GM13976 (cell line): ENCODE data around the gene KRT83.

Experiments used
- DNase-seq: peaks from one replicate; pipeline ENCODE4 v3.0.0; 2012; ENCODE audit warnings: low spot score
- in situ Hi-C: fragments of 300-500 bp; cut with MboI; formaldehyde crosslinking; loops from one replicate; pipeline ENCODE4 v1.12.0; 2022; ENCODE audit warnings: low sequenced_read_pairs, mixed read lengths, inconsistent platforms; ENCODE audit not compliant: unreplicated experiment
- TF ChIP-seq, protein P1 (sequence below): IDR thresholded peaks from 2 replicates; pipeline ENCODE4 v1.5.1; 2012; ENCODE audit warnings: borderline replicate concordance, mild to moderate bottlenecking; ENCODE audit not compliant: insufficient read depth; ENCODE audit errors: extremely low read depth, missing control alignments, control extremely low read depth

The KRT83 gene

DNA sequence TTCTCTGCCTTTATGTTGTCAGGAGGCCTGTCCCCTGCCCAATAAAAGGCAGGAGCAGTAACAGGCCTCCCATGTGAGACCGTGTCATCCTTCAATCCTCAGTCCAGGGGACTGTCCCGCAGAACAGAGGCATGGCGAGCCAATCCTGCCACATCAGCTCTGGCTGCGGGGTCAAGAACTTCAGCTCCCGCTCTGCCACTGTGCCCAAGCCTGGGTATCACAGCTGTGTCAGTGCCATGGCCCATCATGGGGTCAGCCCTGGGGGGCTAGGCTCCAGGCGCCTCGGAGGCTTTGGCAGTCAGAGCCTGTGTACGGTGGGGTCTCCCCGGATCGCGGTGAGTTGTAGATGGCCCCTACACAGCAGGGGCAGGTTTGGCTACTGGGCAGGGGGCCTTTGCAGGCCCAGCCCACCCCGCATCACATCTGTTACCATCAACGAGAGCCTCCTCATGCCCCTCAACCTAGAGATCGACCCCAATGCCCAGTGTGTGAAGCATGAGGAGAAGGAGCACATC lies 19.9 kb upstream of the KRT83 start:
- in situ Hi-C loops: no loop called here
- no peak for DNase-seq
- TF ChIP-seq, protein P1, sequence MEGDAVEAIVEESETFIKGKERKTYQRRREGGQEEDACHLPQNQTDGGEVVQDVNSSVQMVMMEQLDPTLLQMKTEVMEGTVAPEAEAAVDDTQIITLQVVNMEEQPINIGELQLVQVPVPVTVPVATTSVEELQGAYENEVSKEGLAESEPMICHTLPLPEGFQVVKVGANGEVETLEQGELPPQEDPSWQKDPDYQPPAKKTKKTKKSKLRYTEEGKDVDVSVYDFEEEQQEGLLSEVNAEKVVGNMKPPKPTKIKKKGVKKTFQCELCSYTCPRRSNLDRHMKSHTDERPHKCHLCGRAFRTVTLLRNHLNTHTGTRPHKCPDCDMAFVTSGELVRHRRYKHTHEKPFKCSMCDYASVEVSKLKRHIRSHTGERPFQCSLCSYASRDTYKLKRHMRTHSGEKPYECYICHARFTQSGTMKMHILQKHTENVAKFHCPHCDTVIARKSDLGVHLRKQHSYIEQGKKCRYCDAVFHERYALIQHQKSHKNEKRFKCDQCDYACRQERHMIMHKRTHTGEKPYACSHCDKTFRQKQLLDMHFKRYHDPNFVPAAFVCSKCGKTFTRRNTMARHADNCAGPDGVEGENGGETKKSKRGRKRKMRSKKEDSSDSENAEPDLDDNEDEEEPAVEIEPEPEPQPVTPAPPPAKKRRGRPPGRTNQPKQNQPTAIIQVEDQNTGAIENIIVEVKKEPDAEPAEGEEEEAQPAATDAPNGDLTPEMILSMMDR: no peak

DNA sequence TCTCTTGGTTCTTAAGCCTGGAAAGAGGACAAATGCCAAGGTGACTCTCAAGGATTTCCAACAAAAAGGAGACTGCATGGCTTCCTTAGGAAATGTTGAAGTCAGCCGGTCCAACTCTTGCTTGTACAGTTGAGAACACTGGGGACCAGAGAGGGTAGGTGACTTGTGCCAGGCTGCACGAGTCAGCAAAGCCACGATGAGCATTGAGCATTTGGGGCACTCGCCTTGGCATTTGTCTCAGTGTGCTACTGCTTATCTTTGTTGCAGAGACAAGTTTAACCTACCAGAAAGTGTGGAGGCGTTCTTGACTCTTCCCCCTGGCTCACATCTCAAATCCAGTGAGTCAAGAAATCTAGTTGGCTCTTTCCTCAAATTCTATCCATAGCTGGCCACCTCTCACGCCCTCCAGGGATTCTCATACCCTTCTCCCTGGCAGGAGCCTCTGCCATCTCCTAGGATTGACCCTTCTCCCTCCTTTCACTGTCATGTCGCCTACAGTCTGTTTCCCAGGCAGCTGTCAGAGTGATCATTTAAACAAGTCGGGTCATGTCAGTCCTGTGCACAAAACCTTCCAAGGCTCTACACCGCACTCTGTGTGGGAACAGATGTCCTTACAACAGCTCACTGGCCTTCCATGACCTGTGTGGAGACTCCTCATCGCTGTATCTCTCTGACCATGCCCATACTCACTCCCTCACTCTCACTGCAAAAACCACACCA lies 17.2 kb upstream of the KRT83 start:
- TF ChIP-seq, protein P1: no peak
- DNase-seq: no peak
- in situ Hi-C loops: no loop called here

DNA sequence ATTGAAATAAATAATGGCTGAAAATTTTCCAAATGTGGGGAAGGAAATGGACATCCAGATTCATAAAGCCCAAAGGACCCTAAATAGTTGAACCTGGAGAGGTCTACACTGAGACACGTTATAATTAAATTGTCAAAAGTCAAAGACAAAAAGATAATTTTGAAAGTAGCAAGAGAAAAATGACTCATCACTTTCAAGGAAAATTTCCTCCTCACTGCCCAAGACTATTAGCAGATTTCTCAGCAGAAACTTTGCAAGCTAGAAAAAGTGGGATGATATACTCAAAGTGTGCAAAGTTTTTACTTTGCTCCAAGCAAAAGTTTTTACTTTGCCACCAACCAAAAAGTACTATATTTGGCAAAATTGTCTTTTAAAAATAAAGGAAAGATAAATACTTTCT lies 15.9 kb upstream of the KRT83 start:
- TF ChIP-seq, protein P1: no peak
- in situ Hi-C loops: no loop called here
- DNase-seq: no peak

DNA sequence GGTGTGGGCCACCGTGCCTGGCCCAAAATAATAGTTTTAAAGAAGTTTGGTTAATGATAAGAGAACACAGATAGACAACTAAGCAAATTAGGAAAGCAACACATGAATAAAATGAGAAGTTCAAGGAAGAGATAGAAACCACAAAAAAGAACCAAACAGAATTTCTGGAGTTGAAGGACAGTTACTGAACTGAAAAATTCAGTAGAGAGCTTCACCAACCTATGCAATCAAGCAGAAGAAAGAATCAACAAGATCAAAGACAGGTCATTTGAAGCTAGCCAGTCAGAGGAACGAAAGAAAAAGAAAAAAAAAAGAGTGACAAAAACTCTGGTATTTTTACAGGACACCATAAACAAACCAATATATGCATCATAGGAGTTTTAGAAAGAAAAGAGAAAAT lies 15.4 kb upstream of the KRT83 start:
- in situ Hi-C loops: no loop called here
- no peak for DNase-seq
- TF ChIP-seq, protein P1: no peak

DNA sequence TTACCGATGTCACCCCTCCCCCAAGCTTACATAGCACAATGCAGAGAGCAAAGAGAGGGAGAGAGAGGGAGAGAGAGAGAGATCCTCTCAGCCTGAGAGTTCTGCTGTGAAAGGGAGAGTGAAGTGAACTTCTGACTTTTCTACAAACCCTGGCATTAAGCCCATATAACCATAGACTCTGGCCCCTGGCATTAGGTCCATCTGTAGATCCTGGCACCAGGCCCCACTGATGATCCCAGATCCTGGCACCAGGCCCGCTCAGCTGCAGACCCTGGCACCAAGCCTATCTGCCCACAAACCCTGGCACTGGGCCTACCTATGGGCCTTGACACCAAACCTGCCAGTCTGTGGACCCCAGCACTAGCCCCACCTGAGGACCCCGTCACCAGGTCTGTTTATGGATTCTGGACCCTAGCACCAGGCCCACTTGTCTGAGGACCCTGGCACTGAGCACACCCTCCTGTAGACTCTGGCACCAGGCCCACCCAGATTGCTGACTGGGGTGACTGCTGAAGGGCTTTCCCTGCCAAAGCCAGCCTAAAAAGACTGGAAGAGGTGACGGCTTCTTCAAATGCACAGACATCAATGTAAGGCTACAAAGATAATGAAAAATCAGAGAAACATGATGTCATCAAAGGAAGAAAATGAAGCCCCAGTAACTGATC lies 14.5 kb upstream of the KRT83 start:
- DNase-seq: no peak
- TF ChIP-seq, protein P1: no peak
- in situ Hi-C loops: no loop called here

DNA sequence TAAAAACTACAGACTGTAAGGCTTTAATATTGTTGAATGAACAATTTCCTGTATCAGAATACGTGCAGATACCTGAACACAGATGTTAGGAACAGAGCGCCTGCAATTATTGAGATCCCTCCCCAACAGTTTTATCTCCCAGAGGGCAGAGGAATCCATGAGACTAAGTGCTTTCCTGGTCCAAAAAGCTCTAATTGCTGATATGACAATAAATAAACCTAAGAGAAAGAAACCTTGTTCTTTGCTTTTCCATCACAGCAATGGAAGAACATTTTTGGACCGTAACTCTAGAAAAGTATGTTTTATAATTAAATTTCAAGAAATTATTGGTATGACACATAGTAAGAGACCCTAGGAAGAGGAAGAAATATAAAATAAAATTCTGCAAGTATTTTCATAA lies 13.0 kb upstream of the KRT83 start:
- in situ Hi-C loops: no loop called here
- no peak for DNase-seq
- TF ChIP-seq, protein P1: no peak

DNA sequence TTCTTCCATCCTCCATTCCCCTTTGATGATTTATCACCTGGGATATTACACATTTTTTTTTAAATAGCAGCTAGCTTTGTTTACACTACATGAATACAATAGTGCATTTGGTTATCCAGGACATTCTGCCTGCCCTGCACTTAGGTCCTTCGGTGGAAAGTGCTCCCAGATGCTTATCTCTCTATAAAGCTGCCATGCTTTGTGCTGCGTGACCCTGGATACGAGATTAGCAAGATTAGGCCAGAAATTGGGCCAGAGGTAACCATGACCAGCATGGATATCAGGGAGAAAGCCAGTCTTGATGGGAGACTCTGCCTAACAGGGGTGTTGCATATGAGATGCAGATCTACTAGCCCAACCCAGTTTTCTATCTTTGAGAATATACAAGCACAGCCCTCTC lies 12.1 kb upstream of the KRT83 start:
- in situ Hi-C loops: no loop called here
- DNase-seq: no peak
- TF ChIP-seq, protein P1: no peak
